ENCODE results near the gene F9. TPM values are rescaled to one million over a fixed set of nuclear protein-coding genes. Genes with fewer than 3 reads are reported as not detected.

The F9 gene
- total RNA-seq, 1 donor from 2014 or later: not detected

DNA sequence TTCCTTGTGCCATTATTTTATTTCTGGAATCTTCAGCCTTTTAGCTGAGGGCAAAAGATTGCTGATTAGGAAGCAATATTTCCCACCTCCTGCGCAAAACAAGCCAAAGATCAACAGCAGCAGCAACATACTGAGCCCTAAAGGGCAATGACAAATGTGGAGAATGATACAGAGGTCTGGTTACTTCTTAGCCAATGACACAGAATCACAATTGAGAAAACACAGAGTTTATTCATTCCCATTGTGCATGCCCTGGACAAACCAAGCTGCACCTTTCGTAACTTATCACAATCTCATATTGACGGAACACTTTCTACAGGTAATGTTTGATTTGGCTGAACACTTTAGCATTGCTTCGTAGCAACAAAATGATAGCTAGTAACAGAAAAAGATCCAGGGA is 13.4 kb downstream of the F9 start:
- TF ChIP-seq, protein P1, sequence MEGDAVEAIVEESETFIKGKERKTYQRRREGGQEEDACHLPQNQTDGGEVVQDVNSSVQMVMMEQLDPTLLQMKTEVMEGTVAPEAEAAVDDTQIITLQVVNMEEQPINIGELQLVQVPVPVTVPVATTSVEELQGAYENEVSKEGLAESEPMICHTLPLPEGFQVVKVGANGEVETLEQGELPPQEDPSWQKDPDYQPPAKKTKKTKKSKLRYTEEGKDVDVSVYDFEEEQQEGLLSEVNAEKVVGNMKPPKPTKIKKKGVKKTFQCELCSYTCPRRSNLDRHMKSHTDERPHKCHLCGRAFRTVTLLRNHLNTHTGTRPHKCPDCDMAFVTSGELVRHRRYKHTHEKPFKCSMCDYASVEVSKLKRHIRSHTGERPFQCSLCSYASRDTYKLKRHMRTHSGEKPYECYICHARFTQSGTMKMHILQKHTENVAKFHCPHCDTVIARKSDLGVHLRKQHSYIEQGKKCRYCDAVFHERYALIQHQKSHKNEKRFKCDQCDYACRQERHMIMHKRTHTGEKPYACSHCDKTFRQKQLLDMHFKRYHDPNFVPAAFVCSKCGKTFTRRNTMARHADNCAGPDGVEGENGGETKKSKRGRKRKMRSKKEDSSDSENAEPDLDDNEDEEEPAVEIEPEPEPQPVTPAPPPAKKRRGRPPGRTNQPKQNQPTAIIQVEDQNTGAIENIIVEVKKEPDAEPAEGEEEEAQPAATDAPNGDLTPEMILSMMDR (IDR thresholded peaks at IDR 0.05; ENCODE audit: insufficient read depth, low read length, poor library complexity, severe bottlenecking): no peak

DNA sequence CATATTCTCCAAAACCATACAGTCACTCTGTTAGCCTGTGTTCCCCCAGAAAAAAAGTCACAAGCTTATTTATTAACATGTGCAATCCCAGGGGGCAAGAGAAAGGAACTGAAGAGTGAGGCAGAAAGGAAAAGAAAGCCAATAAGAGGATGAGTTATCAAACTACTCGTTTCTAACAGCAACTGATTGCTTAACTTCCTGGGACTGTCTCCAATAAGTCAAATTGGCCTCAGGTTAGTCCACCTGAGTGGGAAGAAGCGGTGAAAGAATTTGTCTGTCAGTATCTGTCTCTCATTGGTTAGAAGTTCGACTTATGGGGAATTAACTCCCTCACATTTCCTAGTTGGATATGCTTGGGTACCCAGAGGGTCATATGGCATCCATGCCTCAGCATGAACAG is 14.1 kb downstream of the F9 start:
- Histone ChIP-seq H3K4me3 (ENCODE audit: low read depth, low read length) (no peak overlapping the region), H3K36me3 (ENCODE audit: control insufficient read depth, insufficient read depth, low read length) (no peaks in the 10 kb centered on the region), H3K27me3 (ENCODE audit: control insufficient read depth, insufficient read depth, low read length) (no peaks in the 10 kb centered on the region)
- no peak for DNase-seq (ENCODE audit: low read depth)
- TF ChIP-seq, protein P1 (IDR thresholded peaks at IDR 0.05; ENCODE audit: insufficient read depth, low read length, poor library complexity, severe bottlenecking): no peak

More for the DNA sequence above, 13.4 kb downstream of the F9 start:
- Histone ChIP-seq H3K36me3 (ENCODE audit: control insufficient read depth, insufficient read depth, low read length) (no peaks in the 10 kb centered on the region), H3K4me3 (ENCODE audit: low read depth, low read length) (no peak overlapping the region), H3K27me3 (ENCODE audit: control insufficient read depth, insufficient read depth, low read length) (no peaks in the 10 kb centered on the region)
- DNase-seq (ENCODE audit: low read depth): no peak

DNA sequence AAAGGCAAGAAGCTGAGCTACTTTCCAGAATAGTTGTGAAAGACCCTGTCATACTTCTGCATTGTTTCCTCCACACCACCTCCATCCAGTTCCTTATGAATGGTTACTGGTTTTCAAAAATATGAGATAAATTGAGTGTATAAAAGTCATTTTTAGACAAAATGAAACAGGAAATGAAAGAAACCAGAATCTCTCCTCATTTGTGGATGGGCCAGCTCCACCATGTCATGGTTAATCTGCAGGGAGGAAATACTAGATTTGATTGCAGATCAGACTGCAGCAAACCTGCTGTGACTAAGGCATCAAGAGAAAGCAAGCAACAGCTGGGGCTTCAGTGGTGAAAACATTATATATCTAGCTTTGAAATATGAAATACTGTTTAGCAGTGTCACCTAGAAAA is 23.8 kb downstream of the F9 start:
- no peak for DNase-seq (ENCODE audit: low read depth)
- Histone ChIP-seq H3K4me3 (ENCODE audit: low read depth, low read length) (no peak overlapping the region), H3K36me3 (ENCODE audit: control insufficient read depth, insufficient read depth, low read length) (no peaks in the 10 kb centered on the region), H3K27me3 (ENCODE audit: control insufficient read depth, insufficient read depth, low read length) (peaks cover 2% of the 10 kb centered on the region)
- TF ChIP-seq, protein P1 (IDR thresholded peaks at IDR 0.05; ENCODE audit: insufficient read depth, low read length, poor library complexity, severe bottlenecking): no peak

DNA sequence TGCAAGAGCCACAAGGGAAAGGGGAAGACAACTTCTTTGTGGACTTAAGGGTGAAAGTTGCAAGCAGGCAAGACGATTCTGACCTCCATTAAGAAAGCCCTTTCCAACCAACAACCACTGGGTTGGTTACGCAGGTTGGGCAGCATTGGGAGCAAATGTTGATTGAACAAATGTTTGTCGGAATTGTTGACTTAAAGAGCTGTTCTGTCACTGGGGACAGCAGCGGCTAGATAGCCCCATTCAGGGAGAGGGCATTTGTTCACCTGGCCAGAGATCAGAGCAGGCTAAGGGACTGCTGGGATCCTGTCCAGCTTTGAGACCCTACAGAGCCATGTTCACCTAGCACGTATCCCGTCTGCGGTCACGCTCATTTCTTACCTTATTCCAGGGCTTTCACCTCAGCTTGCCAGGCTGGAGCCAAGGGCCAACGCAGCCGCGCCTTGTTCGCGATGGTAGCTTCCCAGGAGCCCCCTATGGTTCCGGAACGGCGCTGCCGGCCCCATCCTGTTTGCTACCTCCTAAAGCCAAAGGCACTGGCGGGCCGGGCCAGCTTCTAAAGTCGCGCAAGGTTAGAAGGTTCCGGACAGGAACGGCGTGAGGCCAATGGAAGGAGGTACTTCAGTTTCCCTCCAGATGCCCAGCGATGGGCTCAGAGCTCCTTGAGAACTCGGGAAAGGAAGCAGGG is 24.6 kb downstream of the F9 start:
- peaks cover 2% of the 10 kb centered on the region for H3K27me3 ChIP-seq (ENCODE audit: control insufficient read depth, insufficient read depth, low read length)
- no peak overlapping the region for H3K4me3 ChIP-seq (ENCODE audit: low read depth, low read length)
- H3K36me3 ChIP-seq (ENCODE audit: control insufficient read depth, insufficient read depth, low read length): no peaks in the 10 kb centered on the region
- TF ChIP-seq, protein P1 (IDR thresholded peaks at IDR 0.05; ENCODE audit: insufficient read depth, low read length, poor library complexity, severe bottlenecking): no peak
- DNase-seq (ENCODE audit: low read depth): no peak

DNA sequence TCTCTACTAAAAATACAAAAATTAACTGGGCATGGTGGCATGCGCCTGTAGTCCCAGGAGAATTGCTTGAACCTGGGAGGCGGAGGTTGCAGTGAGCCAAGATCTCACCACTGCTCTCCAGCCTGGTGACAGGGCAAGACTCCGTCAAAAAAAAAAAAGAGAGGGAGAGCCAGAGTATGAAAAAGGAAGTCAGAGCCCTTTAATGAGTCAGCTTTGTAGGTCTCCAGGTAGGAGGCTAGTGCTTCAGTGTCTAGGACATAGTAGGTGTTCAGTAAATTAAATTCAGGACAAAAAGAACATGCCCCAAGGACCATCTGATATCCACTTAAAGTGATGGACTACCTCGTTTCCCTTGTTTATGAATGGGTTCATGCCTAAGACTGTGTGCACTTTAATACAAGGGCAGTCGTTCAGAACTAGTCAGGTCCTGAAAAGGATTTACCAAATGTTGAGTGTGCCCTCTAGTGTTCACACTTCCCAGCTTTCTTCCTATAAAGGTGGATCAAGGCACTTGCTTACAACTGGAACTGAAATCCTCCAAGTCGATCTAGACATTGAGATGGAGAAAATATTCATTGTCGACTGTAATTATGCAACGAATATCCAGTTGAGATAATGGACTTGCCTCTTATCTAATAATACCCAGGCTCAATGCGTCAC is 29.0 kb downstream of the F9 start:
- TF ChIP-seq, protein P1 (IDR thresholded peaks at IDR 0.05; ENCODE audit: insufficient read depth, low read length, poor library complexity, severe bottlenecking): peak; percentile 61
- Histone ChIP-seq H3K4me3 (ENCODE audit: low read depth, low read length) (no peak overlapping the region), H3K27me3 (ENCODE audit: control insufficient read depth, insufficient read depth, low read length) (peaks cover 2% of the 10 kb centered on the region), H3K36me3 (ENCODE audit: control insufficient read depth, insufficient read depth, low read length) (no peaks in the 10 kb centered on the region)
- peak; percentile 18 for DNase-seq (ENCODE audit: low read depth)
